Kidney (tissue), 14 donors: ENCODE results near the gene ZNF710. TPM values are rescaled to one million over a fixed set of nuclear protein-coding genes. Genes with fewer than 3 reads are reported as not detected.

Experiments used
- DNase-seq, 5 donors: peaks; one replicate each; pipeline ENCODE4 v3.0.0-alpha.2; 2013 to 2020
- FAIRE-seq: peaks from 2 replicates; lab custom pipeline; 2012; peaks lifted over from hg19 to GRCh38; lab: Jason Lieb, UNC
- H3K27ac ChIP-seq, 2 donors: one replicate each; pipeline ENCODE4 v1.7.0; 2013; ENCODE audit warnings: low read depth in 2 of 2, low read length in 2 of 2, inconsistent platforms in 1 of 2
- H3K27me3 ChIP-seq: one replicate; pipeline ENCODE4 v1.7.1; 2013; ENCODE audit warnings: low read length, inconsistent platforms; ENCODE audit not compliant: control insufficient read depth, insufficient read depth
- H3K36me3 ChIP-seq, 3 donors: one replicate each; pipeline versions ENCODE4 v1.7.0 to v1.7.1; 2013; ENCODE audit warnings: low read length in 3 of 3, control low read depth in 1 of 3, inconsistent platforms in 1 of 3; ENCODE audit not compliant: insufficient read depth in 3 of 3, control insufficient read depth in 2 of 3
- H3K4me1 ChIP-seq, 3 donors: one replicate each; pipeline versions ENCODE4 v1.7.0 to v1.7.1; 2013; ENCODE audit warnings: low read length in 3 of 3, inconsistent platforms in 1 of 3, low read depth in 1 of 3; ENCODE audit not compliant: control insufficient read depth in 2 of 3, insufficient read depth in 2 of 3
- H3K4me3 ChIP-seq, 3 donors: one replicate each; pipeline versions ENCODE4 v1.7.0 to v1.8.1; 2013; ENCODE audit warnings: low read length in 3 of 3, control low read depth in 1 of 3, inconsistent platforms in 1 of 3
- H3K9ac ChIP-seq, 3 donors: one replicate each; pipeline versions ENCODE4 v1.7.0 to v1.7.1; 2013; ENCODE audit warnings: low read length in 3 of 3, control low read depth in 1 of 3, inconsistent platforms in 1 of 3
- H3K9me3 ChIP-seq, 3 donors: one replicate each; pipeline versions ENCODE4 v1.7.0 to v1.7.1; 2013; ENCODE audit warnings: low read length in 3 of 3, control low read depth in 1 of 3, inconsistent platforms in 1 of 3; ENCODE audit not compliant: control insufficient read depth in 2 of 3, insufficient read depth in 1 of 3
- CTCF ChIP-seq: IDR thresholded peaks from 3 replicates; pipeline ENCODE4 v1.5.1; 2012; ENCODE audit warnings: mild to moderate bottlenecking, moderate library complexity, borderline replicate concordance; ENCODE audit not compliant: insufficient read depth; ENCODE audit errors: extremely low read depth
- intact Hi-C: fragments of 100-400 bp; cut with DNase I; formaldehyde crosslinking; loops from one replicate; pipeline ENCODE4 v1.11.1; 2022
- polyA plus RNA-seq: library from polyadenylated mRNA; stranded (reverse); fragments of 350-450 nt; fragmentation: Illumina TruSeq; extraction: RNeasy Lipid Tissue Mini Kit (QIAGEN cat#74804); gene quantifications from one replicate; pipeline ENCODE4 v1.2.3, GENCODE V29; 2014; ENCODE audit warnings: low read depth, low replicate concordance; ENCODE audit not compliant: insufficient read depth
- total RNA-seq: library from RNA; stranded (reverse); fragmentation: NEBNext Ultra II Directional; extraction: Animal tissue kit (Norgen Biotek cat#: 25700); gene quantifications from one replicate; pipeline ENCODE4 v1.2.1, GENCODE V29; 2021
- donor health status: control.
- donor health status: control.
- donor health status: control.
- donor health status: control.
- donor health status: control.
- donor health status: DM: yes; HTN: yes; CAD: no.
- donor health status: Normal renal cell carcinoma (clear cell type).

ZNF710 gene
- total and polyA plus RNA-seq, 2 donors from 2014 or later, result 11.0 to 17.0 TPM

- no peak for FAIRE-seq
- no peak for TF ChIP-seq CTCF
- Histone ChIP-seq H3K9me3 (no peaks in the 10 kb centered on the region), H3K27me3 (no peaks in the 10 kb centered on the region), H3K36me3 (no peaks in the 10 kb centered on the region), H3K4me3 (no peak overlapping the region), H3K9ac (peak overlapping the region in 1 of 3 donors; percentile 41), H3K4me1 (peaks cover 0 to 3% (median 3%) of the 10 kb centered on the region in 3 donors), H3K27ac (peak overlapping the region in 1 of 2 donors; percentile 32)
- intact Hi-C loops, result no loop called here
- DNase-seq, result no peak
Measured at GRCh38 chr15:90003736-90004135, 2.6 kb downstream of the ZNF710 start.

- Histone ChIP-seq H3K4me1 (peaks cover 0 to 3% (median 3%) of the 10 kb centered on the region in 3 donors), H3K4me3 (no peak overlapping the region)
- DNase-seq, result no peak
Measured at GRCh38 chr15:90004252-90004651, 3.1 kb downstream of the ZNF710 start.

GRCh38 chr15:90004671-90005070, 3.5 kb downstream of the ZNF710 start:
- intact Hi-C loops, result no loop called here

More at GRCh38 chr15:90004252-90004651, 3.1 kb downstream of the ZNF710 start:
- Histone ChIP-seq H3K27ac (no peak overlapping the region), H3K9ac (peak overlapping the region in 1 of 3 donors; percentile 41), H3K36me3 (no peaks in the 10 kb centered on the region), H3K27me3 (no peaks in the 10 kb centered on the region), H3K9me3 (no peaks in the 10 kb centered on the region)
- no peak for FAIRE-seq
- TF ChIP-seq CTCF, result no peak
- intact Hi-C loops, result no loop called here

More at GRCh38 chr15:90004671-90005070, 3.5 kb downstream of the ZNF710 start:
- H3K4me3 ChIP-seq, result no peak overlapping the region
- H3K4me1 ChIP-seq, result peaks cover 0 to 3% (median 3%) of the 10 kb centered on the region in 3 donors
- H3K36me3 ChIP-seq, result no peaks in the 10 kb centered on the region
- H3K27me3 ChIP-seq, result no peaks in the 10 kb centered on the region
- TF ChIP-seq CTCF, result no peak
- H3K9me3 ChIP-seq, result no peaks in the 10 kb centered on the region
- H3K27ac ChIP-seq, result no peak overlapping the region
- DNase-seq, result no peak
- FAIRE-seq, result no peak
- H3K9ac ChIP-seq, result no peak overlapping the region
